ENCODE measurements around the gene GABRD.
A peak's percentile ranks its signal among the peaks of the same experiment; 100 is the strongest.

GABRD gene

GRCh38 chr1:1996207-1996651, 22.9 kb upstream of the GABRD start:
- no peak for TF ChIP-seq CTCF (IDR thresholded peaks at IDR 0.05)
- H3K4me1 ChIP-seq (ENCODE audit: control insufficient read depth in 1 of 2, insufficient read depth in 1 of 2, low read depth in 1 of 2, low read length in 1 of 2) = peaks cover 16 to 17% of the 10 kb centered on the region in 2 experiments

GRCh38 chr1:1997576-1997975, 21.6 kb upstream of the GABRD start:
- no peak overlapping the region for H3K27ac ChIP-seq
- TF ChIP-seq CTCF (IDR thresholded peaks at IDR 0.05) = no peak
- H3K4me1 ChIP-seq (ENCODE audit: control insufficient read depth in 1 of 2, insufficient read depth in 1 of 2, low read depth in 1 of 2, low read length in 1 of 2) = peaks cover 16 to 17% of the 10 kb centered on the region in 2 experiments
- peaks cover 22% of the 10 kb centered on the region for H3K27me3 ChIP-seq
- H3K9me3 ChIP-seq = no peaks in the 10 kb centered on the region
- H3K36me3 ChIP-seq = no peaks in the 10 kb centered on the region
- H3K4me3 ChIP-seq (ENCODE audit: low read depth in 1 of 2, low read length in 1 of 2) = no peak overlapping the region

More at GRCh38 chr1:1996207-1996651, 22.9 kb upstream of the GABRD start:
- Histone ChIP-seq H3K4me3 (ENCODE audit: low read depth in 1 of 2, low read length in 1 of 2) (peak overlapping the region; percentile 32 to 37), H3K9me3 (no peaks in the 10 kb centered on the region), H3K27me3 (peaks cover 8% of the 10 kb centered on the region), H3K27ac (peak overlapping the region; percentile 88), H3K36me3 (no peaks in the 10 kb centered on the region)

GRCh38 chr1:2000432-2000831, 18.7 kb upstream of the GABRD start:
- Histone ChIP-seq H3K27me3 (peaks cover 50% of the 10 kb centered on the region), H3K4me3 (ENCODE audit: low read depth in 1 of 2, low read length in 1 of 2) (no peak overlapping the region), H3K4me1 (ENCODE audit: control insufficient read depth in 1 of 2, insufficient read depth in 1 of 2, low read depth in 1 of 2, low read length in 1 of 2) (peaks cover 15 to 16% of the 10 kb centered on the region in 2 experiments), H3K27ac (no peak overlapping the region), H3K36me3 (no peaks in the 10 kb centered on the region), H3K9me3 (no peaks in the 10 kb centered on the region)
- no peak for TF ChIP-seq CTCF (IDR thresholded peaks at IDR 0.05)

GRCh38 chr1:2000850-2001249, 18.3 kb upstream of the GABRD start:
- H3K36me3 ChIP-seq = no peaks in the 10 kb centered on the region
- no peak for TF ChIP-seq CTCF (IDR thresholded peaks at IDR 0.05)
- H3K9me3 ChIP-seq = no peaks in the 10 kb centered on the region
- no peak overlapping the region for H3K4me3 ChIP-seq (ENCODE audit: low read depth in 1 of 2, low read length in 1 of 2)
- peaks cover 55% of the 10 kb centered on the region for H3K27me3 ChIP-seq
- peaks cover 11 to 12% of the 10 kb centered on the region in 2 experiments for H3K4me1 ChIP-seq (ENCODE audit: control insufficient read depth in 1 of 2, insufficient read depth in 1 of 2, low read depth in 1 of 2, low read length in 1 of 2)
- H3K27ac ChIP-seq = no peak overlapping the region

GRCh38 chr1:2001773-2002411, 17.3 kb upstream of the GABRD start:
- Histone ChIP-seq H3K4me3 (ENCODE audit: low read depth in 1 of 2, low read length in 1 of 2) (no peak overlapping the region), H3K27ac (no peak overlapping the region), H3K27me3 (peaks cover 65% of the 10 kb centered on the region), H3K9me3 (no peaks in the 10 kb centered on the region), H3K4me1 (ENCODE audit: control insufficient read depth in 1 of 2, insufficient read depth in 1 of 2, low read depth in 1 of 2, low read length in 1 of 2) (peaks cover under 1 to 2% of the 10 kb centered on the region in 2 experiments), H3K36me3 (no peaks in the 10 kb centered on the region)
- no peak for TF ChIP-seq CTCF (IDR thresholded peaks at IDR 0.05)

Data from neutrophil (primary cell).